ENCODE results near the gene FCN2. TPM values are rescaled to one million over a fixed set of nuclear protein-coding genes. Genes with fewer than 3 reads are reported as not detected.
A peak's percentile ranks its signal among the peaks of the same experiment; 100 is the strongest.

FCN2 gene
- total RNA-seq, 4 donors from 2014 or later: not detected

- no peaks in the 10 kb centered on the region for H3K36me3 ChIP-seq
- TF ChIP-seq POLR2A (IDR thresholded peaks at IDR 0.05; ENCODE audit: low read depth) (no peak), POLR2AphosphoS5 (IDR thresholded peaks at IDR 0.05) (no peak)
- TF ChIP-seq, protein P1, sequence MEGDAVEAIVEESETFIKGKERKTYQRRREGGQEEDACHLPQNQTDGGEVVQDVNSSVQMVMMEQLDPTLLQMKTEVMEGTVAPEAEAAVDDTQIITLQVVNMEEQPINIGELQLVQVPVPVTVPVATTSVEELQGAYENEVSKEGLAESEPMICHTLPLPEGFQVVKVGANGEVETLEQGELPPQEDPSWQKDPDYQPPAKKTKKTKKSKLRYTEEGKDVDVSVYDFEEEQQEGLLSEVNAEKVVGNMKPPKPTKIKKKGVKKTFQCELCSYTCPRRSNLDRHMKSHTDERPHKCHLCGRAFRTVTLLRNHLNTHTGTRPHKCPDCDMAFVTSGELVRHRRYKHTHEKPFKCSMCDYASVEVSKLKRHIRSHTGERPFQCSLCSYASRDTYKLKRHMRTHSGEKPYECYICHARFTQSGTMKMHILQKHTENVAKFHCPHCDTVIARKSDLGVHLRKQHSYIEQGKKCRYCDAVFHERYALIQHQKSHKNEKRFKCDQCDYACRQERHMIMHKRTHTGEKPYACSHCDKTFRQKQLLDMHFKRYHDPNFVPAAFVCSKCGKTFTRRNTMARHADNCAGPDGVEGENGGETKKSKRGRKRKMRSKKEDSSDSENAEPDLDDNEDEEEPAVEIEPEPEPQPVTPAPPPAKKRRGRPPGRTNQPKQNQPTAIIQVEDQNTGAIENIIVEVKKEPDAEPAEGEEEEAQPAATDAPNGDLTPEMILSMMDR (IDR thresholded peaks at IDR 0.05): no peak
- DNase-seq (ENCODE audit: extremely low spot score): peak; percentile 77
- no peaks in the 10 kb centered on the region for H3K4me1 ChIP-seq
- H3K27me3 ChIP-seq: peaks cover 0 to 30% (median 0%) of the 10 kb centered on the region in 4 donors
- no peak overlapping the region for H3K4me3 ChIP-seq
- 95% methylated on average over 3 of the region's 3 CpGs for WGBS
- no peaks in the 10 kb centered on the region for H3K9me3 ChIP-seq
- intact Hi-C loops (cut with DNase I): no loop called here
- no peak overlapping the region for H3K27ac ChIP-seq (replicated peaks in 1 of 4)
Observed at GRCh38 chr9:134882204-134882785, 1.7 kb downstream of the FCN2 start.

GRCh38 chr9:134883040-134883782 lies 2.6 kb downstream of the FCN2 start:
- intact Hi-C loops (cut with DNase I): no loop called here
- Histone ChIP-seq H3K36me3 (no peaks in the 10 kb centered on the region), H3K27ac (replicated peaks in 1 of 4) (no peak overlapping the region), H3K9me3 (no peaks in the 10 kb centered on the region), H3K27me3 (peaks cover 0 to 30% (median 0%) of the 10 kb centered on the region in 4 donors), H3K4me3 (no peak overlapping the region), H3K4me1 (no peaks in the 10 kb centered on the region)
- no peak for DNase-seq (ENCODE audit: extremely low spot score)
- TF ChIP-seq, protein P1 (IDR thresholded peaks at IDR 0.05): no peak
- no peak for TF ChIP-seq EP300 (IDR thresholded peaks at IDR 0.05)
- no peak for TF ChIP-seq POLR2A (IDR thresholded peaks at IDR 0.05; ENCODE audit: low read depth)
- no peak for TF ChIP-seq POLR2AphosphoS5 (IDR thresholded peaks at IDR 0.05)
- WGBS: 89% methylated on average over 18 of the region's 18 CpGs

DNA sequence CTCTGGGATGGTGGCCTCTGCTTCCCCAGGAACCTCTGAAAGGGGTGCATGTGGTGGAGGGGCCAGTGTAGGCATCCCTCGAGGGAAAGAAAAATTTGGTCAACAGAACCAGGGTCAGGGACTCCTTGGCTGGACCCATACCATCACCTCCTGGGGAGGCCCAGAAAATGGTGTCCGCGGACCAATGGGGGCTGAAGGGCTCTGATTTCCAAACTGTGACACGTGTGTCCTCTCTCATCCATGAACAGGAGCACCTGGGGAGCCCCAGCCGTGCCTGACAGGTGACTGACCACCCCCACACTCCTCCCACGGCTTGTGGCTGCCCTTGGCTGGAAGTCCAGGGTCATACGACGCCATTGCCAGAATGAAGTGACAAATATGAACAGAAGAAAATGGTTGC lies 3.9 kb downstream of the FCN2 start:
- no peak overlapping the region for H3K4me3 ChIP-seq

DNA sequence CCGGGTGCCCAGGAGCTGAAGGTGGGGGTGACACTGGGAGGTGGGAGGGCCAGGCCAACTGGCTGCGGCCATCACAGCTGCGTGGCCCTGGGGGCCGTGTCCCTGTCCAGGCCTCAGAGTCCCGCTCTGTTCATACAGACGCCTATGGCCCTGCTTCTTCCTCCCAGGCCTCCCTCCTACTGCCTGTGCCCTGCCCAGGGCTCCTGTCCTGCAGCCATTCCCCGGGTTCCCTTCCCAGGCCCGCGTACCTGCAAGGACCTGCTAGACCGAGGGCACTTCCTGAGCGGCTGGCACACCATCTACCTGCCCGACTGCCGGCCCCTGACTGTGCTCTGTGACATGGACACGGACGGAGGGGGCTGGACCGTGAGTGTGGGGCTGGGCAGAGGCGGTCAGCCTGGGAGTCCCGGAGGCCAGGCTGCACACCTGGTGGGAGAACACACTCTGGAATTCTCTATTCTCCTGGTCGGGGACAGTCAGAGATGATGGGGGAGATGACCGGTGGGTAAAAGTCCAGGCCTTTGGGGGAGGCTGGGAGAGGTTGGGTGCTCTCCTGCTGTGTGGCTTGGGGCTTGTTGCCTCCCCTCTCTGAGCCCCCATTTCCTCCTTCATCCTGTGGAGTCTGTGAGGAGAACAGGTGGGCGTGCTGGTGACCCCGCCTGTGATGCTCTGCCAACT lies 4.5 kb downstream of the FCN2 start:
- no peaks in the 10 kb centered on the region for H3K4me1 ChIP-seq
- H3K36me3 ChIP-seq: no peaks in the 10 kb centered on the region
- 91% methylated on average over 22 of the region's 22 CpGs for WGBS
- no peak for DNase-seq (ENCODE audit: extremely low spot score)
- TF ChIP-seq POLR2A (IDR thresholded peaks at IDR 0.05; ENCODE audit: low read depth): no peak
- TF ChIP-seq, protein P1 (IDR thresholded peaks at IDR 0.05): no peak
- no peak for TF ChIP-seq EP300 (IDR thresholded peaks at IDR 0.05)
- no peak for TF ChIP-seq POLR2AphosphoS5 (IDR thresholded peaks at IDR 0.05)
- no peaks in the 10 kb centered on the region for H3K9me3 ChIP-seq
- no peak overlapping the region for H3K27ac ChIP-seq (replicated peaks in 1 of 4)
- peaks cover 0 to 37% (median 0%) of the 10 kb centered on the region in 4 donors for H3K27me3 ChIP-seq
- no peak overlapping the region for H3K4me3 ChIP-seq
- intact Hi-C loops (cut with DNase I): no loop called here

More for the DNA sequence above, 3.9 kb downstream of the FCN2 start:
- TF ChIP-seq EP300 (IDR thresholded peaks at IDR 0.05): no peak
- TF ChIP-seq POLR2AphosphoS5 (IDR thresholded peaks at IDR 0.05): no peak
- no peak for TF ChIP-seq POLR2A (IDR thresholded peaks at IDR 0.05; ENCODE audit: low read depth)
- TF ChIP-seq, protein P1 (IDR thresholded peaks at IDR 0.05): no peak
- no peaks in the 10 kb centered on the region for H3K36me3 ChIP-seq
- no peaks in the 10 kb centered on the region for H3K9me3 ChIP-seq
- DNase-seq (ENCODE audit: extremely low spot score): peak; percentile 62
- peaks cover 0 to 37% (median 0%) of the 10 kb centered on the region in 4 donors for H3K27me3 ChIP-seq
- H3K27ac ChIP-seq (replicated peaks in 1 of 4): no peak overlapping the region
- intact Hi-C loops (cut with DNase I): no loop called here
- 90% methylated on average over 8 of the region's 8 CpGs for WGBS
- H3K4me1 ChIP-seq: no peaks in the 10 kb centered on the region

Data from esophagus muscularis mucosa (tissue), 4 donors.